HepG2 (cell line): ENCODE measurements around the gene FIBP. TPM values are rescaled to one million over a fixed set of nuclear protein-coding genes. Genes with fewer than 3 reads are reported as not detected.

ENCODE experiments used
- ATAC-seq: fragments of 200-7000 bp; cut with Tn5 transposase; 3 replicates; pipeline ENCODE4 v1.9.1; 2020; ENCODE audit warnings: mild to moderate bottlenecking, moderate library complexity
- BruUV-seq: library from RNA; stranded (reverse); fragments of 400-500 nt; replicated peaks from 2 replicates; lab custom pipeline; 2021; lab: Mats Ljungman, UMichigan
- CTCF ChIA-PET: fragments of 300-600 bp; formaldehyde crosslinking; extraction: SDS; loops from one replicate; lab custom pipeline; 2021; ENCODE audit warnings: low total read pairs, inconsistent platforms, low intra/inter-chr PET ratio; lab: Yijun Ruan, JAX
- POLR2A ChIA-PET: fragments of 350-600 bp; sonication (Branson Sonifier 250); formaldehyde crosslinking; loops from one replicate; lab custom pipeline; 2020; ENCODE audit warnings: antibody characterized with exemption, inconsistent platforms; lab: Yijun Ruan, JAX
- DNase-seq: peaks from one replicate; pipeline ENCODE4 v3.0.0-alpha.2; 2015; ENCODE audit warnings: low spot score
- FAIRE-seq: peaks from 3 replicates; lab custom pipeline; 2011; peaks lifted over from hg19 to GRCh38; lab: Jason Lieb, UNC
- H2AFZ ChIP-seq: one replicate; pipeline ENCODE4 v1.6.1; 2011; ENCODE audit warnings: low read length, inconsistent platforms
- H3K27ac ChIP-seq: fragments of 300-600 bp; 3 replicates; pipeline ENCODE4 v1.8.0; 2011; ENCODE audit warnings: mixed run types, mild to moderate bottlenecking, mixed read lengths, low read length, inconsistent platforms; ENCODE audit not compliant: insufficient read depth; ENCODE audit errors: extremely low read length
- H3K27me3 ChIP-seq, 2 experiments: fragments of 200-600 bp in 1 of 2; 2 replicates in 1 of 2; 3 replicates in 1 of 2; pipeline versions ENCODE4 v1.6.0 to v1.8.0; 2011; ENCODE audit warnings: low read length in 2 of 2, mild to moderate bottlenecking in 2 of 2, moderate library complexity in 2 of 2, inconsistent platforms in 1 of 2; ENCODE audit not compliant: insufficient read depth in 2 of 2, control insufficient read depth in 1 of 2
- H3K36me3 ChIP-seq, 2 experiments: fragments of 200-600 bp in 1 of 2; replicated peaks in 1 of 2; 2 replicates in 1 of 2; 3 replicates in 1 of 2; pipeline versions ENCODE4 v1.5.1 to v1.8.0; 2011; ENCODE audit warnings: low read length in 2 of 2, inconsistent platforms in 1 of 2; ENCODE audit not compliant: insufficient read depth in 2 of 2, control insufficient read depth in 1 of 2
- H3K4me1 ChIP-seq: 2 replicates; pipeline ENCODE4 v1.5.1; 2012; ENCODE audit warnings: low read length, inconsistent platforms; ENCODE audit not compliant: insufficient read depth
- H3K4me2 ChIP-seq: 2 replicates; pipeline ENCODE4 v1.6.0; 2011; ENCODE audit warnings: low read depth, low read length, inconsistent platforms
- H3K4me3 ChIP-seq, 3 experiments: fragments of 200-600 bp in 1 of 3; sonication (generic), shearing (Covaris generic) in 1 of 3; replicated peaks in 1 of 3; 2 replicates each; pipeline ENCODE4 v1.5.1; 2011 to 2016; ENCODE audit warnings: low read length in 3 of 3, inconsistent platforms in 2 of 3, low read depth in 2 of 3, mild to moderate bottlenecking in 2 of 3, control low read depth in 1 of 3, mixed read lengths in 1 of 3; ENCODE audit not compliant: insufficient read depth in 1 of 3
- H3K79me2 ChIP-seq: one replicate; pipeline ENCODE4 v1.6.1; 2011; ENCODE audit warnings: low read length, inconsistent platforms; ENCODE audit not compliant: insufficient read depth
- H3K9ac ChIP-seq: 2 replicates; pipeline ENCODE4 v1.6.0; 2011; ENCODE audit warnings: mild to moderate bottlenecking, low read depth, low read length, inconsistent platforms; ENCODE audit not compliant: insufficient read depth
- H3K9me3 ChIP-seq: 2 replicates; pipeline ENCODE4 v1.5.1; 2012; ENCODE audit warnings: mild to moderate bottlenecking, low read length
- H4K20me1 ChIP-seq: 2 replicates; pipeline ENCODE4 v1.6.0; 2011; ENCODE audit warnings: inconsistent platforms, mild to moderate bottlenecking, low read length, moderate library complexity; ENCODE audit not compliant: insufficient read depth
- ATF7 ChIP-seq, 2 experiments: fragments of 450-650 bp in 1 of 2; sonication (generic) in 1 of 2; formaldehyde crosslinking in 1 of 2; IDR thresholded peaks; 2 replicates each; pipeline versions ENCODE4 v1.4.0 to v1.6.1; 2016 to 2020; ENCODE audit warnings: antibody characterized with exemption in 1 of 2, mild to moderate bottlenecking in 1 of 2, missing genetic modification reagents in 1 of 2
- BRD4 ChIP-seq: sonication (generic); formaldehyde crosslinking; IDR thresholded peaks from 2 replicates; pipeline ENCODE4 v1.4.0; 2020; ENCODE audit warnings: missing genetic modification reagents
- FOXA1 ChIP-seq, 2 experiments: fragments of 450-650 bp in 1 of 2; sonication (generic) in 1 of 2; formaldehyde crosslinking in 1 of 2; IDR thresholded peaks; 2 replicates each; pipeline versions ENCODE4 v1.4.0 to v1.6.1; 2016 to 2020; ENCODE audit warnings: missing genetic modification reagents in 1 of 2
- HHEX ChIP-seq: IDR thresholded peaks from 2 replicates; pipeline ENCODE4 v1.6.1; 2016; ENCODE audit warnings: control low read depth
- NR2F1 ChIP-seq, 2 experiments: fragments of 450-650 bp in 1 of 2; formaldehyde crosslinking in 1 of 2; IDR thresholded peaks; 2 replicates each; pipeline versions ENCODE4 v1.5.0 to v1.6.1; 2016 to 2020; ENCODE audit warnings: mild to moderate bottlenecking in 1 of 2, missing compliant biosample characterization in 1 of 2, missing genetic modification reagents in 1 of 2, moderate library complexity in 1 of 2
- PPARG ChIP-seq: conservative IDR thresholded peaks from 2 replicates; pipeline ENCODE4 v1.6.1; 2016; ENCODE audit warnings: missing biosample characterization, missing genetic modification reagents
- SAP130 ChIP-seq: IDR thresholded peaks from 2 replicates; pipeline ENCODE4 v1.6.1; 2016; ENCODE audit warnings: low read depth
- ZNF282 ChIP-seq: fragments of 450-650 bp; IDR thresholded peaks from 2 replicates; pipeline ENCODE4 v1.6.1; 2018; ENCODE audit not compliant: partially characterized antibody
- ZNF333 ChIP-seq: sonication (generic); formaldehyde crosslinking; IDR thresholded peaks from 2 replicates; pipeline ENCODE4 v1.4.0; 2020; ENCODE audit warnings: mild to moderate bottlenecking, missing genetic modification reagents, borderline replicate concordance
- ZNF33A ChIP-seq: sonication (generic); formaldehyde crosslinking; IDR thresholded peaks from 2 replicates; pipeline ENCODE4 v1.5.1; 2020; ENCODE audit warnings: missing genetic modification reagents, mild to moderate bottlenecking, moderate library complexity, borderline replicate concordance
- WGBS: methylation state at CpG from one replicate; pipeline ENCODE4 v1.1.6; 2017; ENCODE audit warnings: low lambda C conversion rate; 5-methylcytosine and 5-hydroxymethylcytosine counted together
- in situ Hi-C: cut with HindIII; loops from 2 replicates; pipeline ENCODE4 v1.10.0; 2017; ENCODE audit warnings: low pct_unique_long_range_greater_than_20kb; ENCODE audit not compliant: extremely low pct_ligation_motif_present
- intact Hi-C: fragments of 100-400 bp; cut with micrococcal nuclease; formaldehyde crosslinking; loops from one replicate; pipeline ENCODE4 v1.10.0; 2022; ENCODE audit not compliant: unreplicated experiment
- polyA plus RNA-seq, 8 experiments: library from polyadenylated mRNA; depleted of rRNA in 3 of 8; stranded (reverse) in 7 of 8; unstranded in 1 of 8; fragments of >200 nt; fragmentation: Illumina TruSeq in 4 of 8; extraction: Trizol in 4 of 8; gene quantifications; 2 replicates each; pipeline versions ENCODE4 v1.2.1 to v1.2.3, GENCODE V29; 2011 to 2016; ENCODE audit warnings: low read depth in 4 of 8, missing spikeins in 1 of 8, mixed read lengths in 1 of 8; ENCODE audit not compliant: insufficient read depth in 1 of 8
- total RNA-seq, 5 experiments: library from RNA; depleted of rRNA; stranded (reverse); fragments of >200 nt; fragmentation: Illumina TruSeq; extraction: Trizol; gene quantifications; 2 replicates each; pipeline ENCODE4 v1.2.3, GENCODE V29; 2016; ENCODE audit warnings: low read depth in 1 of 5

Gene FIBP
- total and polyA plus RNA-seq, 2 of the 13 experiments (the other 11 are each of a cell fraction or from before 2014, with no cell fraction given): 42.9 to 62.1 TPM

DNA sequence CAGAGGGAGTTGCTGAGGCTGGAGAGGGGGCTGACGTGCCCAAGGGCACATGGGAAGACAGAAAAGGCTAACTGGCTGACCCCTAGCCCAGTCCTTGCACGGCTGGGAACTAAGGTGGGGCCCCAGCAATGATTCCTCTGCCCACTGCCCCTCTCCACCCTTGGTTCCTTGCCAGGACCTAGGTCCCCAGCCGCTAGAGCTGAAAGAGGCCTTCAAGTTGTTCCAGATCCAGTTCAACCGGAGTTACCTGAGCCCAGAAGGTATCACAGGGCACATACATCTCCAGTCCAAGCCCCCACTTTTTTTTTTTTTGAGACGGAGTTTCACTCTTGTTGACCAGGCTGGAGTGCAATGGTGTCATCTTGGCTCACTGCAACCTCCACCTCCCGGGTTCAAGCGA, 8.2 kb downstream of the FIBP start:
- no peak overlapping the region for H3K4me3 ChIP-seq
- H3K27ac ChIP-seq: no peak overlapping the region
- ATAC-seq (no peak), FAIRE-seq (no peak), DNase-seq (no peak)
- ChIA-PET POLR2A (no interaction called here), CTCF (no interaction called here)
- no peaks in the 10 kb centered on the region for H4K20me1 ChIP-seq
- no peaks in the 10 kb centered on the region for H3K27me3 ChIP-seq
- in situ Hi-C loops: loop anchor here (5.0 kb wide), 1 partner anchor 107 kb away; no protein-coding TSS in a partner anchor
- H3K79me2 ChIP-seq: no peaks in the 10 kb centered on the region
- H3K36me3 ChIP-seq: peaks cover 4 to 13% of the 10 kb centered on the region in 2 experiments; a peak in 3 of 5 replicates
- intact Hi-C loops: no loop called here
- H3K4me1 ChIP-seq: peaks cover 24% of the 10 kb centered on the region
- TF ChIP-seq BRD4 (CRISPR knock-in tag) (no peak), SAP130 (CRISPR knock-in tag) (no peak), PPARG (CRISPR knock-in tag) (no peak), ZNF282 (no peak), NR2F1 (CRISPR knock-in tag; IDR thresholded peaks at IDR 0.05) (no peak), HHEX (no peak), ATF7 (IDR thresholded peaks at IDR 0.05) (no peak), ATF7 (CRISPR knock-in tag; IDR thresholded peaks at IDR 0.05) (no peak), FOXA1 (IDR thresholded peaks at IDR 0.05) (no peak), FOXA1 (CRISPR knock-in tag; IDR thresholded peaks at IDR 0.05) (no peak), ZNF333 (CRISPR knock-in tag) (no peak), ZNF33A (CRISPR knock-in tag) (no peak)
- H3K9ac ChIP-seq: no peak overlapping the region
- no peak overlapping the region for H3K4me2 ChIP-seq
- no TSS peak for BruUV-seq
- no peaks in the 10 kb centered on the region for H3K9me3 ChIP-seq
- no peak overlapping the region for H2AFZ ChIP-seq
- WGBS: 79% methylated on average over 5 of the region's 7 CpGs
